Cardiac septum (tissue), 1 donor: ENCODE results near the gene RNF220. TPM values are rescaled to one million over a fixed set of nuclear protein-coding genes. Genes with fewer than 3 reads are reported as not detected.
A peak's percentile ranks its signal among the peaks of the same experiment; 100 is the strongest.

ENCODE experiments used
- DNase-seq: peaks from one replicate; pipeline ENCODE4 v3.0.0-alpha.2; 2020; ENCODE audit warnings: low spot score
- intact Hi-C: fragments of 100-400 bp; cut with DNase I; formaldehyde crosslinking; loops from one replicate; pipeline ENCODE4 v1.14.0; 2022
- total RNA-seq: library from RNA; stranded (reverse); fragmentation: NEBNext Ultra II Directional; extraction: Animal tissue kit (Norgen Biotek cat#: 25700); gene quantifications from one replicate; pipeline ENCODE4 v1.2.1, GENCODE V29; 2021
- donor health status: DM: no; HTN: no; CAD: no.

The RNF220 gene
- total RNA-seq, 1 donor from 2014 or later = 45.6 TPM

- intact Hi-C loops = no loop called here
- DNase-seq = no peak
Observed at GRCh38 chr1:44508397-44508745, 103.3 kb downstream of the RNF220 start.

- intact Hi-C loops = no loop called here
- DNase-seq = no peak
Observed at GRCh38 chr1:44511363-44511762, 106.3 kb downstream of the RNF220 start.

- intact Hi-C loops = no loop called here
- no peak for DNase-seq
Observed at GRCh38 chr1:44511769-44512168, 106.7 kb downstream of the RNF220 start.

GRCh38 chr1:44512313-44512885, 107.3 kb downstream of the RNF220 start:
- intact Hi-C loops = no loop called here

GRCh38 chr1:44513111-44513510, 108.1 kb downstream of the RNF220 start:
- intact Hi-C loops = no loop called here
- DNase-seq = no peak

More at GRCh38 chr1:44512313-44512885, 107.3 kb downstream of the RNF220 start:
- DNase-seq = no peak

- no peak for DNase-seq
- intact Hi-C loops = no loop called here
Observed at GRCh38 chr1:44514673-44515072, 109.6 kb downstream of the RNF220 start.

GRCh38 chr1:44515416-44515815, 110.4 kb downstream of the RNF220 start:
- intact Hi-C loops = no loop called here
- no peak for DNase-seq

GRCh38 chr1:44519035-44519676, 114.1 kb downstream of the RNF220 start:
- DNase-seq = no peak
- intact Hi-C loops = no loop called here

GRCh38 chr1:44521378-44522080, 116.5 kb downstream of the RNF220 start:
- intact Hi-C loops = no loop called here
- no peak for DNase-seq

GRCh38 chr1:44523593-44524591, 118.8 kb downstream of the RNF220 start:
- no peak for DNase-seq
- intact Hi-C loops = no loop called here

- intact Hi-C loops = no loop called here
- DNase-seq = no peak
Observed at GRCh38 chr1:44524655-44525500, 119.8 kb downstream of the RNF220 start.

GRCh38 chr1:44526295-44527073, 121.4 kb downstream of the RNF220 start:
- no peak for DNase-seq
- intact Hi-C loops = no loop called here

GRCh38 chr1:44531785-44532566, 126.9 kb downstream of the RNF220 start:
- intact Hi-C loops = no loop called here
- DNase-seq = peak; percentile 10

- DNase-seq = peak; percentile 44
- intact Hi-C loops = no loop called here
Observed at GRCh38 chr1:44532567-44532944, 127.5 kb downstream of the RNF220 start.

- no peak for DNase-seq
- intact Hi-C loops = no loop called here
Observed at GRCh38 chr1:44534771-44535170, 129.7 kb downstream of the RNF220 start.

GRCh38 chr1:44536357-44537209, 131.5 kb downstream of the RNF220 start:
- intact Hi-C loops = no loop called here
- no peak for DNase-seq

GRCh38 chr1:44537538-44537937, 132.5 kb downstream of the RNF220 start:
- intact Hi-C loops = no loop called here

More at GRCh38 chr1:44537538-44537937, 132.5 kb downstream of the RNF220 start:
- DNase-seq = no peak
